ENCODE results near the gene B9D2.

- TF ChIP-seq POLR2A (IDR thresholded peaks at IDR 0.05) (no peak), POLR2AphosphoS5 (IDR thresholded peaks at IDR 0.05) (no peak)
- TF ChIP-seq, protein P1, sequence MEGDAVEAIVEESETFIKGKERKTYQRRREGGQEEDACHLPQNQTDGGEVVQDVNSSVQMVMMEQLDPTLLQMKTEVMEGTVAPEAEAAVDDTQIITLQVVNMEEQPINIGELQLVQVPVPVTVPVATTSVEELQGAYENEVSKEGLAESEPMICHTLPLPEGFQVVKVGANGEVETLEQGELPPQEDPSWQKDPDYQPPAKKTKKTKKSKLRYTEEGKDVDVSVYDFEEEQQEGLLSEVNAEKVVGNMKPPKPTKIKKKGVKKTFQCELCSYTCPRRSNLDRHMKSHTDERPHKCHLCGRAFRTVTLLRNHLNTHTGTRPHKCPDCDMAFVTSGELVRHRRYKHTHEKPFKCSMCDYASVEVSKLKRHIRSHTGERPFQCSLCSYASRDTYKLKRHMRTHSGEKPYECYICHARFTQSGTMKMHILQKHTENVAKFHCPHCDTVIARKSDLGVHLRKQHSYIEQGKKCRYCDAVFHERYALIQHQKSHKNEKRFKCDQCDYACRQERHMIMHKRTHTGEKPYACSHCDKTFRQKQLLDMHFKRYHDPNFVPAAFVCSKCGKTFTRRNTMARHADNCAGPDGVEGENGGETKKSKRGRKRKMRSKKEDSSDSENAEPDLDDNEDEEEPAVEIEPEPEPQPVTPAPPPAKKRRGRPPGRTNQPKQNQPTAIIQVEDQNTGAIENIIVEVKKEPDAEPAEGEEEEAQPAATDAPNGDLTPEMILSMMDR (IDR thresholded peaks at IDR 0.05 in 8 of 11, conservative IDR thresholded peaks at IDR 0.05 in 3 of 11): no peak
Measured at GRCh38 chr19:41402010-41402409, 38.1 kb upstream of the B9D2 start.

All from spleen (tissue), 7 donors.